HAP-1 (cell line): ENCODE measurements around the gene PIGBOS1.
"Not testable (repeated sequence)": the region's sequence is repeated elsewhere in the genome, so short reads cannot be mapped to it uniquely, and the experiment has no call there.

Experiments used
- DNase-seq, 2 experiments: peaks; one replicate each; pipeline ENCODE4 v3.0.0-alpha.2; 2016 to 2020; ENCODE audit warnings: low spot score in 2 of 2
- H3K27me3 ChIP-seq: fragments of 250-450 bp; sonication (Bioruptor Pico); 2 replicates; pipeline ENCODE4 v1.5.1; 2020; ENCODE audit warnings: low read depth, mild to moderate bottlenecking, moderate library complexity
- H3K36me3 ChIP-seq: fragments of 250-450 bp; sonication (Bioruptor Pico); replicated peaks from 2 replicates; pipeline ENCODE4 v1.5.1; 2020; ENCODE audit warnings: mild to moderate bottlenecking
- H3K4me1 ChIP-seq: fragments of 250-450 bp; sonication (Bioruptor Pico); 2 replicates; pipeline ENCODE4 v1.5.1; 2020; ENCODE audit warnings: mild to moderate bottlenecking
- H3K4me3 ChIP-seq: fragments of 250-450 bp; sonication (Bioruptor Pico); 2 replicates; pipeline ENCODE4 v1.5.1; 2020; ENCODE audit warnings: mild to moderate bottlenecking, moderate library complexity
- H3K9me3 ChIP-seq: fragments of 250-450 bp; sonication (Bioruptor Pico); 2 replicates; pipeline ENCODE4 v1.5.1; 2020; ENCODE audit warnings: mild to moderate bottlenecking, moderate library complexity
- in situ Hi-C: fragments of 300-500 bp; cut with MboI; formaldehyde crosslinking; loops from 3 replicates; pipeline ENCODE4 v1.14.3; 2020; ENCODE audit warnings: low sequenced_read_pairs, inconsistent platforms, mixed read lengths

PIGBOS1 gene

DNA sequence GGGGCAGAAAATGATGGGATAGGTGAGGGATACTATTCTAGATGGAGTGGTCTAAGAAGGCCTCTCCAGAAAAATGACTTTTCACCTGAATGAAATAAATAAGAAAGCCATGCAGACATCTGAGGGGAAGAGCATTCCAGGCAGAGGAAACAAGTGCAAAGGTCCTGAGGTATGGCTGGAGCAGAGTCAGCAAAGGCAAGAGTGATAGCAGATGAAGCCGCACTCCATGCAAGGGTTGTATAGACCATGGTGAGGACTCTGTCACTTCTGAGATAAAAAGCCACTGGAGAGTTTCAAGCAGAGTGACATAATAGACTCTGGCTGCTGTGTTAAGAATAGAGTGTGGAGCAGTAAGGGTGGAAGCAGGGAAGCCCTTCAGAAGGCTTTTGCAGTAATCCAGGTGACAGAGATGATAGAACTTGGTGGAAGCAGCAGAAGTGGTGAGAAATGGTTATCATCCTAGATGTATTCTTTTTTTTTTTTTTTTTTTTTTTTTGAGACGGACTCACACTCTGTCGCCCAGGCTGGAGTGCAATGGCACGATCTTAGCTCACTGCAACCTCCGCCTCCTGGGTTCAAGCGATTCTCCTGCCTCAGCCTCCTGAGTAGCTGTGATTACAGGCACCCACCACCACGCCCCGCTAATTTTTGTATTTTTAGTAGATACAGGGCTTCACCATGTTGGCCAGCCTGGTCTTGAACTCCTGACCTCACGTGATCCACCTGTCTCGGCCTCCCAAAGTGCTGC, 32.3 kb downstream of the PIGBOS1 start:
- H3K4me3 ChIP-seq, DNase-seq: not testable (repeated sequence)

DNA sequence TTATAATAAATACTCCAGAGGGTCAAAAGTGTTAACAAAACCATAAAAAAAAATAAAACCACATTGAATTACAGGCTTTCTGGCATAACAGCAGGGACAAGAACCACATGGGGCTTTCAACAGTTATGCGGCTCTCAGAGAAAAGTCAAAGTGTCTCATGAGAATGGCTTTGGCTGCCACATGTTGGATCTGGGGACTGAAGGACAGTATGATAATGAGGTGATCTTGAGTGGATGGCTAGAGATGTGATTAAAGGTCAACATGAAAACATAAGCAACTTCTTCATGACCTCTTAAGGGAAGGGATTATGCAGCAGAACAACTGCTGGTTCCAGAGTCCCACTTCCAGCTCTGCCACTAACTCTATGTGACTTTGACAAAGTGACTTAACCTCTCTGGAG, 34.5 kb downstream of the PIGBOS1 start:
- Histone ChIP-seq H3K9me3 (no peaks in the 10 kb centered on the region), H3K4me3 (no peak overlapping the region), H3K36me3 (no peaks in the 10 kb centered on the region), H3K27me3 (no peaks in the 10 kb centered on the region), H3K4me1 (peaks cover 6% of the 10 kb centered on the region)
- no peak for DNase-seq
- in situ Hi-C loops, result no loop called here

More for the DNA sequence above, 32.3 kb downstream of the PIGBOS1 start:
- in situ Hi-C loops, result loop anchor here (5.0 kb wide), 1 partner anchor 69 kb away; no protein-coding TSS in a partner anchor
- H3K36me3 ChIP-seq, H3K27me3 ChIP-seq, H3K4me1 ChIP-seq, H3K9me3 ChIP-seq: not testable (repeated sequence)

DNA sequence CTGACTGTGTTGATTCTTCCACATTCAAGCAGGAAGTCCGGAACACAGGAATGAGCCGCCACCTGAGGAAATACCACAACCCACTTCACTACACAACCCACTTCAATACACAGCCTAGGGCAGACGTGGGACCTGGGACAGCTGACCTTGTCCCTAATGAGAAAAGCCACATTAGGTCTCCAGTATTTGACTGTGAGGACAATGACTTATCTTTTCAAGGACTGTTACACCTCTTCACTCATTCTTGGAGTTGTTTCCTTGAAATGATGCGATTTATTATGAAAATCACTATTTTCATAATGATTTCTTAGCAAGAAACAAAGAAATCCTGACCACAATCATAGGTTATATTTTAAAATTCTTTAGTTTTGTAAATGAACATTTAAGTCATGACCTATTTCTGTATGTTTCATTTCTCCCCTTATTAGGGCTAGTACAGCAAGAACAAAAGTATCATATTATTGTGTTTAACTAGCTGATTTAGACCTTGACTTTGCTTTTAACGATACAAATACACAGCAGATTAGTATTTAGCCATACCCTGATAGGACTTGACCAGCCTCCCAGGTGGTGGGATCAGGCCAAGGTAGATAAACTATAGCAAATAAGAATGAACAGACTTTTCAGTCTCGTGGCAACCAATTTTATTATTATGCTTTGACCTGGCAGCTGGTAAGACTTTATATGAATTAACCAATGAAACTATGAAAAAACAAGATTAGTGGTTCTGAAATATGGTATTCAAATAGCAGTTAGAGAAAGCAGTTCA, 35.4 kb downstream of the PIGBOS1 start:
- in situ Hi-C loops, result no loop called here
- Histone ChIP-seq H3K27me3 (no peaks in the 10 kb centered on the region), H3K4me3 (no peak overlapping the region), H3K4me1 (peaks cover 2% of the 10 kb centered on the region), H3K36me3 (no peaks in the 10 kb centered on the region), H3K9me3 (no peaks in the 10 kb centered on the region)
- DNase-seq, result no peak

DNA sequence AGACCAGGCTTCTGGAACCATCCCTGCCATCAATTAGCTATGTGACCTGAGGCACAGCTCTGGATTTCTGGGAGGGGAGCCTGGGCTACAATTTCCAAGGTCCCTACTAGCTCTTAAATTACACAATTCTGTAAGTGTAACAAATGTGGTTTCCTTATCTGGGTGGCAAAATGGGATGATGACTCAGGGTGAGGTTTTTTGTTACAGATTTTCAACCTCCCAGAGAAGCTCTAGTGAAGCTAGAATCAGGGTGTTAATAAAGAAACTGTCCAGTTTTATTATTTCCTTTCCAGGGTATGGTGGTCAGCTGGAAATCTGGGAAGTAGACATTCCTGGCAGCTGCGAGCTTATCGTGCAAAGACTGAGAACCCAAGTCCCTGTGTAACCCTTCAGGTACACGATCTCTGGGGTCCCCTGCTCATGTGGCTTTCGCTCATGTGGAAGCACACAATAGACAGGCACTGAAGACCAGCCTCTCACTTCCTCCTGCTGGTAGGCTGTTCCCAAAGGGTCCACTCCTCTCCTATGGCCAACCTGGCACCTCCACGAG, 36.6 kb downstream of the PIGBOS1 start:
- H3K4me1 ChIP-seq, result no peaks in the 10 kb centered on the region

DNA sequence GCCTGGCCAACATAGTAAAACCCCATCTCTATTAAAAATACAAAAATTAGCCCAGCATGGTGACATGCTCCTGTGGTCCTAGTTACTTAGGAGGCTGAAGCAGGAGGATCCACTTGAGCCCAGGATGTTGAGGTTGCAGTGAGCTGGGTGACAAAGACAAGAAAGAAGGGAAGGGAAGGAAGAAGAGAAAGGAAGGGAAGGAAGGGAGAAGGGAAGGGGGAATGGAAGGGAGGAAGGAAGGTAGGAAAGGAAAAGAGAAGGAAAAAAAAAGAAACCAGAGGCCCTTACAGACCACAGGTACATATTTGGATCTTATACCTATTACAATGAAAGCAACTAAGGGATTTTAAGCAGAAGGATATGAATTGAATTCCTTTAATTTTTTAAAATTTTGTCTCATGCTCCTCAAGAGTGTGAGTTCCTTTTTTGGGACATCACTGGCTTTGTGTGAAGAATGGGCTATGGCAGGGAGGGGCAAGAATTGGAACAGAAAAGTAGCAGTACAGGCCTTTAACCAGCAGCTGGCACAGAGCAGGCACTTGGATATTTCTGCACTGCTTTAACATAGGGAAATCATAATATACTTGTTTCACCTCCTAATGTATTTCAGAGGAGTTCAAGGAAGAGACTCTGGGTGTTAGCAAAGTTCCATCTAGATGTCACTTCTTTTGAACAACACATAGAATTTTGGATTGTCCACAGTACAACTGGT, 37.2 kb downstream of the PIGBOS1 start:
- Histone ChIP-seq H3K27me3 (no peaks in the 10 kb centered on the region), H3K4me3 (no peak overlapping the region), H3K9me3 (no peaks in the 10 kb centered on the region), H3K4me1 (no peaks in the 10 kb centered on the region), H3K36me3 (no peaks in the 10 kb centered on the region)
- DNase-seq, result no peak
- in situ Hi-C loops, result no loop called here

More for the DNA sequence above, 36.6 kb downstream of the PIGBOS1 start:
- no peaks in the 10 kb centered on the region for H3K27me3 ChIP-seq
- H3K4me3 ChIP-seq, result no peak overlapping the region
- H3K9me3 ChIP-seq, result no peaks in the 10 kb centered on the region
- no peak for DNase-seq
- in situ Hi-C loops, result no loop called here
- H3K36me3 ChIP-seq, result no peaks in the 10 kb centered on the region

DNA sequence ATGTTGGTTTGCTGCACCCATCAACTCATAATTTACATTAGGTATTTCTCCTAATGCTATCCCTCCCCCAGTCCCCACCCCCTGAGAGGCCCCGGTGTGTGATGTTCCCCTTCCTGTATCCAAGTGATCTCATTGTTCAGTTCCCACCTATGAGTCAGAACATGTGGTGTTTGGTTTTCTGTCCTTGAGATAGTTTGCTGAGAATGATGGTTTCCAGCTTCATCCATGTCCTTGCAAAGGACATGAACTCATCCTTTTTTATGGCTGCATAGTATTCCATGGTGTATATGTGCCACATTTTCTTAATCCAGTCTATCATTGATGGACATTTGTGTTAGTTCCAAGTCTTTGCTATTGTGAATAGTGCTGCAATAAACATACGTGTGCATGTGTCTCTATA, 38.3 kb downstream of the PIGBOS1 start:
- H3K36me3 ChIP-seq, DNase-seq, in situ Hi-C loops, H3K27me3 ChIP-seq, H3K4me1 ChIP-seq, H3K4me3 ChIP-seq, H3K9me3 ChIP-seq: not testable (repeated sequence)

DNA sequence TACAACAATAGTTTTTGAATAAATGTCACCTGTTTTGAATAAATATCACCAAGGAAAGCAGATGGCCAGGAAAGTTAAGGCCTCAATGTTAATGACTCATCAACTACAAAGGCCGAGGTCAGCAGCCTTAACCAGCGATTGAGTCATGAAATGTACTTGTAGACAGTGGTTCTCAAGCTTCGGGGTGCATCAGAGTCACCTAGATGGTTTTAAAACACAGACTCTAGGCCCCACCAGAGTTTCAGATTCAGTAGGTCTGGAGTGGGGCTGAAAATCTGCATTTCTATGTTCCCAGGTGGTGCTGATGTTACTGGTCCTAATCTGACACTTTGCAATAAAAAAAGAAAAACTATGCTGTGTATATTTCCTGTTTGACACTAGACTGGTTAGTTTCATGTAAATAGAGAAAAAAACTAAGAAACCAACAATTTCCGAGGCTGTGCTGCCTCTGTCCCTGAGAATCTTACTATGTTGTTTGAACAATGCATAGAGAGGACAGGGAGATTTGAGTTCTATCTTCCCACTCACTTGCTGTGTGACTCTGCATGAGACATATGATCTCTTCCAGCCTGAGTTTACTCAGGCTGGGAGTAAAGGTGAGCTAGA, 39.1 kb downstream of the PIGBOS1 start:
- no peak for DNase-seq
- in situ Hi-C loops, result no loop called here
- Histone ChIP-seq H3K4me3 (no peak overlapping the region), H3K27me3 (no peaks in the 10 kb centered on the region), H3K36me3 (no peaks in the 10 kb centered on the region), H3K9me3 (no peaks in the 10 kb centered on the region), H3K4me1 (no peaks in the 10 kb centered on the region)

DNA sequence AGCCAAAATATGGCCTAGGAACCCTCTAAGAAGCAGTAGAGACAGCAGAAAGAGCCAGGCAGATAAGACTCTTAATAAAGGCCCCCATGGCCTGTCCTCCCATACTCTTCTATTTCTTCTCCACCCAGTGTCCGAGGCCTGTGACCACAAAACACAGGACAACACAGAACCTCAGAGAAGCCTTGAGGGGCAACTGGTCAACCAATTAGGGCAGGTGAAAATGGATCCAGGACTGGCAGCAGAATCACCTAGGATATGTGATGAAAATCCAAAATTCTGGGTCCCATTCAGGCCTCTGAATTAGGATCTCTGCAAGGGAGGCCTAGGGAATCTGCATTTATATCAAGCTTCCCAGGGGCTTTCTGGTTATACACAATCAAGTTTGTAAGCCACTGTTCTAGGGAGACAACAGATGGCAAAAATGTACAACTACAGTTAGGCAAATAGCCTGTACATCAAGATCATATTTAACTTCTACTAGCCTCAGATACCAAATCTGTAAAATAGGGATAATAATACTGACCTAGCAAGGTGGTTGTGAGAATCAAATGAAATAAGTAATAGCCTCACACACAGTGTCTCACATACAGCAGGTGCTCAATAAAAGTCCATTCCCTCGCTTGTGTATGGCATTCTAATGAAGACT, 39.7 kb downstream of the PIGBOS1 start:
- Histone ChIP-seq H3K27me3 (no peaks in the 10 kb centered on the region), H3K4me3 (no peak overlapping the region), H3K9me3 (no peaks in the 10 kb centered on the region), H3K4me1 (no peaks in the 10 kb centered on the region), H3K36me3 (no peaks in the 10 kb centered on the region)
- no peak for DNase-seq
- in situ Hi-C loops, result no loop called here

DNA sequence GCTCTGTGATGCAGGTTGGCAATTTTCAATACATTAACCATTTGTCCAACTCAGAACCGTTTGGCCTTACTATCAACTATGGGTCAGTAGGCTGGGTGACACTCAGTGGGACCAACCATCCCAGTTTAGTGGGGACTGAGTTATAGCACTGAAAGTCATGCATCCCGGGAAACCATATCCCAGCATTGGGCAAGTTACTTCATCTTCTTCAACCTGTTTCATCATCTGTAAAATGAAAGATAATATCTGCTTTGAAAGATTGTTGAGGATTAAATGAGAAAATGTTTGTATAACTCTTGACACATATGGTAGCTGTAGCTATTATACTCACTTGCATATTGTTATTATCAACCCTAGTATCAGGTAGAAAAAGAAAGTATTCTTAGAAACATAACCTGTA, 41.2 kb downstream of the PIGBOS1 start:
- Histone ChIP-seq H3K9me3 (no peaks in the 10 kb centered on the region), H3K36me3 (no peaks in the 10 kb centered on the region), H3K27me3 (no peaks in the 10 kb centered on the region), H3K4me3 (no peak overlapping the region), H3K4me1 (no peaks in the 10 kb centered on the region)
- in situ Hi-C loops, result no loop called here
- no peak for DNase-seq

DNA sequence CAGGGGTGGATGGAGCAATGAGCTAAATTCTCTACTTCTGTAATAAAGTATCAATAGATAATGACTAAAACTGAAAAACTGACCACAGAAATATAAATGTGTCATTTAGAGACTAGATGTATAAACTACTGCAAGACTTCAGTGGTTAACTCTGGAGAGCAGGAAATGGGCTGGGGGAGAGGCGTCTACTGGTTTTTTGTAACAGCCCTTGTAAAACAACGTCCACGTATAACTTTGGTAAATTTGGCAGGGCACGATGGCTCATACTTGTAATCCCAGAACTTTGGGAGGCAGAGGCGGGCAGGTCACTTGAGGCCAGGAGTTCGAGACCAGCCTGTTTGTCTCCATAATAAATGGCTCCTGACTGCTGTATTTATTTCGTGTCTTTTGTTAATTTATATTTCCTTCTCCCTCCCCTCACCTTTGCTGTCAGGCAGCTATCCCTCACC, 41.8 kb downstream of the PIGBOS1 start:
- in situ Hi-C loops, result no loop called here
- no peak for DNase-seq
- Histone ChIP-seq H3K4me1 (no peaks in the 10 kb centered on the region), H3K9me3 (no peaks in the 10 kb centered on the region), H3K4me3 (no peak overlapping the region), H3K27me3 (no peaks in the 10 kb centered on the region), H3K36me3 (no peaks in the 10 kb centered on the region)

DNA sequence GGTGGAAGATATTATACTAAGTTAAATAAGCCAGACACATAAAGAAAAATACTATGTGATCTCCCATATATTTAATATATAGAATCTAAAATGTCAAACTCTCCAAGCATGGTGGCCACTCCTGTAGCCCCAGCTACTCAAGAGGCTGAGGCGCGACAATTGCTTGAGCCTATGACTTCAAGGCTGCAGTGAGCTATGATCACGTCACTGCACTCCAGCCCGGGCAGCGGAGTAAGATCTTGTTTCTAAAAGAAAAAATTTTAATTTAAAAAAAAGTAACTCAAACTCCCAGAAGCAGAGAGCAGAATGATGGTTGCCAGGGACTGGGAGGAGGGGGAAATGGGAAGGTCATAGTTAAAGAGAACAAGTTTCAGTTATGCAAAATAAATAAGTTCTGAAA, 42.6 kb downstream of the PIGBOS1 start:
- Histone ChIP-seq H3K4me1 (no peaks in the 10 kb centered on the region), H3K36me3 (no peaks in the 10 kb centered on the region), H3K9me3 (no peaks in the 10 kb centered on the region), H3K27me3 (no peaks in the 10 kb centered on the region), H3K4me3 (no peak overlapping the region)
- no peak for DNase-seq
- in situ Hi-C loops, result no loop called here

DNA sequence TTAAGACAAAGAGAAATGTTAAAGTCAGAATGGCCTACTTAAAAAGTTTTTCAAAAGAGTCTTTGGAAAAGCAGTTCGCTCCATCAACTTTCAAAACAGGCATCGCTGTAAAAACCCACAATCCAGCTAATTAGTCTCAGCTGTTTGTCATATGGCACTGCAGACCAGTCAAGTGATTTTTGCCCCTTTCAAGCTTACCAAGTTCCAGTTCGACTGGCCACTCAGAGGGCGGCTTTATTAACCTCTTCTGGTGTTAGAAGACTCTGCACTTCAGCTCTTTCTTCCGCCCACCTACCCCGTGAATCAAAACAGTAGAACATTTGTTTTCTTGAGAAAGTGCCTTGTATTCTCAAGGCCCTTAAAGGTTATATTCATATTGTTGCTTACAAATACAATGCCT, 48.6 kb downstream of the PIGBOS1 start:
- in situ Hi-C loops, result no loop called here
- Histone ChIP-seq H3K4me3 (no peak overlapping the region), H3K27me3 (no peaks in the 10 kb centered on the region), H3K9me3 (no peaks in the 10 kb centered on the region), H3K36me3 (no peaks in the 10 kb centered on the region), H3K4me1 (no peaks in the 10 kb centered on the region)
- DNase-seq, result no peak

DNA sequence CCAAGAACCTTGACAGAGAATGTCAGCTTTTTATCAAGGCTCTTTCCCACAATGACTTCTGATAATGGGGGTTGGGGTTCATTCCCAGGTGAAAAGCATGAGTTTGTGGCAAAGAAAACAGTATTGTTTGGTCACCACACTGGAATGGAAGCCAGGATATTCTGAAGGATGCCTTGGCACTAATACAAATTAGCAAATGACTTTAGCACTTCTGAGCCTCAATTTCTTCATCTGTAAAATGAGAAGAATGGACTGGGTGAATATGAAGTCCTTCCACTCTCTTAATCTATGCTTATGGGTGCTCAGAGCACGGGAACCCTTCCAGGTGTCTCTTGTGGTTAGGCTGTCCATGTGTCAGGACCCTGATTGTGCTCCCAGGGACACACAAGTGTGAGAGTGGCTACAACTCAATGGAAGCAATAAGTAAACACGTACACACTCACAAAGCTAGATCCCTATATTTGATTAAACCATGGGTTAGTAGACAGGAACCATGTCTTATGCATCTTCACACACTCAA, 50.7 kb downstream of the PIGBOS1 start:
- no peaks in the 10 kb centered on the region for H3K27me3 ChIP-seq
- no peaks in the 10 kb centered on the region for H3K36me3 ChIP-seq
- no peaks in the 10 kb centered on the region for H3K9me3 ChIP-seq
- DNase-seq, result no peak
- no peak overlapping the region for H3K4me3 ChIP-seq
- in situ Hi-C loops, result no loop called here
- H3K4me1 ChIP-seq, result no peaks in the 10 kb centered on the region
